SKM-1 (cell line): ENCODE measurements around the gene FAM174C.

Experiments used
- DNase-seq: peaks from one replicate; lab custom pipeline; 2025; ENCODE audit not compliant: unreplicated experiment; lab: John Stamatoyannopoulos, UW

Gene FAM174C

GRCh38 chr19:1275260-1275975, at the start of gene FAM174C:
Gene FAM174C, plus strand, starts transcription at chr19:1275530. Its CDS starts 20 bp downstream, at chr19:1275550.
- peak; percentile 81 for DNase-seq

DNA sequence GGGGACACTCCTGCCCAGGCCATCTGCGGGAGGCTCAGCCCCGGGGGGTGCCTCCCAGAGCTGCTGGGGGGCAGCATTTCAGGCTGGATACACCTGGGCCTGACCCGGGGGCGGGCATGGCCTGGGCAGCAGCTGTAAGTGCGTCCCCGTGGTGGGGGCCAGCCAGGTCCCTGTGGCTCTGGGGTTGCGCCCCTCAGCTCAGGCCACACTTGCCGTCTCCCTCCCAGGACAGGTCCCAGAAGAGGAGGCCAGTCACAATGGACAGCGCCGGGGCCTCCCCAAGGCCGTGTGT, 49.2 kb upstream of the FAM174C start:
- DNase-seq, result no peak

- DNase-seq, result no peak
Observed at GRCh38 chr19:1226522-1227303, 48.6 kb upstream of the FAM174C start.

- no peak for DNase-seq
Observed at GRCh38 chr19:1227304-1228054, 47.9 kb upstream of the FAM174C start.

DNA sequence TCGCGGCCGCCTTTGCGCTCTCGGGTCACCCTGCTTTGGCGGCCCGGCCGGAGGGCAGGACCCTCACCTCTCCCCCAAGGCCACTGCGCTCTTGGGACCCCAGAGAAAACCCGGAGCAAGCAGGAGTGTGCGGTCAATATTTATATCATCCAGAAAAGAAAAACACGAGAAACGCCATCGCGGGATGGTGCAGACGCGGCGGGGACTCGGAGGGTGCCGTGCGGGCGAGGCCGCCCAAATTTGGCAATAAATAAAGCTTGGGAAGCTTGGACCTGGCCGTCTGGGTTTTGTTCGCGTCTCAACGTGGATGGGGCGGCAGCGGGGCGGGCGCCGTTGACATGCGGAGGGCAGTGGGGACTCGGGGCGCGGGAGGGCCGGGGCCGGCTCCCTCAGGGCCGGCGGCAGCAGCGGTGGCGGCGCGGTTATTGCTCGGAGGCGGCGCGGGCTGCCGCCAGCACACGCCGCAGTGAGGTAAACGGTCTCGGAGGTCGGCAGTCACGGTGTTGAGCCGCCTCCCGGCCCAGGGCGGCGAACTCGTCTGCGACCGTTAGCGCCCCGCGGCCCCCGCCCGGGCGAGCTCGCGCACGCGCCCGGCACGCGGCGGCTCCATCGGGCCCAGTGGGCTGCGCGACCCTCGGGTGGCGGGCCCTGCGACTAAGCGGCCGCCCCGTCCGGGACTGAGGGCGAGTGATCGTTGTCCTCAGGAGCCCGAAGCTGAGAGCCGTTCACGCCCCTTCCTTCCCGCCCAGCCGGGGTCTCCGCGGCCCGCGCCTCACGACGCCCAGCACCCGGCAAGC, 47.0 kb upstream of the FAM174C start:
- no peak for DNase-seq

- DNase-seq, result no peak
Observed at GRCh38 chr19:1229056-1229923, 46.0 kb upstream of the FAM174C start.

DNA sequence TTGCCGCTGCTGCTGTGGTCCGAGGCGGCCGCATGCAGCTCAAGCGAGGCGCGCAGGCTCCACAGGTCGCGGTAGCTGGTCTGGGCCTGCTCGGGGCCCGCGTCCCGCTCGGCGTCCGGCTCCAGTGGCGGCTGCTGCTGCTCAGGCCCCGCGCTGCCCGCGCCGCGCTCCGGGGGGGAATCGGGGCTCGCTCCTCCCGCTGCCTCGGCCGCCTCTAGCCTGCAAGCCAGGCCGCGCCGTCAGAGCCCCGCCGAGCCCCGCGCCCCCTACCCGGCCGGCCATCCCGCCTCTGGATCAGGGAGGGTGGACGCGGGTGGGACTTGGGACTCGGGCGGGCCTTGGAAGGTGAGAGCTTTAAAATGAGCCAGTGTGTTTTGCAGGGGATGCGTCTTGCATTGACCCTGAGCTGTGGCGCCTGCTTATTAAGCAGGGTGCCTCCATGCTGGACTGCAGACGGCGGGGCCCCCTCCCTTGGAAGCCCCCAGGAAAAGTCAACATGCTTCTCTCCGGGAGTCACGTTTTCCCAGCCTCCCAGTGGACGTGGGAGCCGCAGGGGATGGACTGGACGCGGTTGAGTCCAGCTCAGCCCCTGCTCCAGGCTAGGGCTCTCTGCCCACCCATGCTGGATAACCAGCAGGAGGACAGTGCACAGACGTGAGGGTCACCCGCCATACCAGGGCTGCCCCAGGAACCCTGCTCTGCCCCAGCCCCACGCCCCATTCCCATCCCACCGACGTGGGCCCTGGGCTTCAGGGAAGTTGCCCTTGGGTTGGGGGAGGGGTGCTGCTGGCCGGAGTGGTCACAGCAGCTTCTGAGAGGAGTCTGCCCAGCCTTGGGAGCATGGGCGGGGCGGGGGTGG, 45.2 kb upstream of the FAM174C start:
- DNase-seq, result no peak

GRCh38 chr19:1230783-1231489, 44.4 kb upstream of the FAM174C start:
- no peak for DNase-seq

DNA sequence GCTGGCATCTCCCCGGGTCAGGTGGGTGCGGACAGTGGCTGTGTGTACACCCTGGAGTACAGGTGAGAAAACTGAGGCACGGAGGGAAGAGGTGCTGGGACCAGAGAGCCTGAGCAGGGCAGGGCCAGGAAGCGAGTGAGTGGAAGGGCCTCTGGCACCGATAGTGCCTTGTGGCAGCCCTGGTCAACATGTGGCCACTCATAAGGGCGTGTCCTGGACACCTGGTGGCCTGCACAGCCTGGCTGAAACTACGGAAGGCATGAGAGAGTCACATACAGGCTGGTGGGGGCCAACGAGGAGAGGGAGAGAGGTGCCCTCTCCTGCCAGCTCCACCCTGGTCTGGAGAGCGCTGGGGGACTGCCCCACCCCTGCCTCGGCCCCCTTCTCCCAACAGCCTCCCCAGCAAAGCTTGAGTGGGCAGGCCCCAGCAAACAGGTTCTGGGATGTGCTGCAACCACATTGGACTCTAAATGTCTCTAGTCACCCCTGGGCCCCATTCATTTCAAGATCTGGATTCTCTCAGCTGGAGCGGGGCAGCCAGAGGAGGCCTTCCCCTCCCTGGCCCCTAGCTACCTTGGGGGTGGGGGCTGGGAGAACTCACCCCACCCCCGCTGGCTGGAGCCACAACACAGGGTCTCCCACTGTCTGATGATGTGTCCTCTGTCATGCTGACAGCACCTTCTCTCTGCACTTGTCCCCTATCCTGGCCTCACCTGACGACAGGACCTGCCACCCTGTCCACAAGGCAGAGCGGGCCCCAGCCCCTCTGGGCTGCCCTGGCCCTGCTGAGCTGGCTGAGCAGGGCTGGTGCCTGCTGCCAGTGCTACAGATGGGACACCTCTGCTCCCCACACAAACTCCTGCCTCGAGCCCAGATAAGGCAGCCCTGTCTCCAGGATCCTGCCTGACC, 43.3 kb upstream of the FAM174C start:
- DNase-seq, result no peak

DNA sequence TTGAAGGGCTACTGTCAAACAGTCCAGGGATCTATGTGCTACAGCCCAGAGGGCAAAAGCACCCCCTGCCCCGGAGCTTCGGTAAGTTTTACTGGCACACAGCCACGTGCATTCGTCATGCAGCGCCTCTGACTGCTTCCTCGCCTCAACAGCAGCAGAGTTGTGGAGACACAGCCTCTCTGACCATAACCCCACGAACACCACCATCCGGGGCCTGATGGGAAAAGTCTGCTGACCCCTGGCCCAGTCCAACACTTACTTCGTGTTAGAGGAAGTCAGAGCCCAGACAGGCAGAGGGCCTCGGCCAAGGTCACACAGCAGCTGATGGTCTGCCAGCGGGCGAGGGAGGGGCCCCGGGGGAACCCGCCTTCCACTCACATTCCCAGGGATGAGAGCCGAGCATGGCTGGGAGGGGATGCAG, 42.7 kb upstream of the FAM174C start:
- DNase-seq, result no peak

DNA sequence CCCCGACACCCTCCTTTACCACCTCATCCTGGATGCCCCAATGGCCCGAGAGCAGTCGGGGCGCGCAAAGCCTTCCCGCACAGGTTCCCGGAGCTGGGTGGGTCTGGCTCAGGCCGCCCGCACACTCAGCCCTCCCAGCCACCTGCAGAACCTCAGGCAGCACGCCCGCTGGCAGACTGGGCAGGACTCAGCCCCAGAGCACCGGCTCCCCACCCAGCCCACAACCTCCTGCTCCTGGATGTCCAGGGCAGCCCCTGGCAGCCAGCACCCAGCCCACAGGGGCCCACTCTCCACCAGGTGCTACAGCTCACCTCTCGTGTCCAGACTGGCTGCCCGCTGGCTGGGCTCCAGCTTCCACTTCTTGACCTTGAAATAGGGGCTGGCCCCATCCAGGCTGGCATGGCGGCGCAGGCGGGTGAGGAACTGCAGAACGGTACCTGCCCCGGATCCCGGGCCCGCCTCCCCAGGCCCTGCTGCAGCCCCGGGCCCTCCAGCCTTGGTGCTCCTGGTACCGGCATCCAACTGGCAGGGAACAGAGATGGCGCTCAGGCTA, 42.1 kb upstream of the FAM174C start:
- DNase-seq, result no peak

- no peak for DNase-seq
Observed at GRCh38 chr19:1234051-1234954, 41.0 kb upstream of the FAM174C start.

GRCh38 chr19:1234955-1235380, 40.4 kb upstream of the FAM174C start:
- DNase-seq, result no peak

- no peak for DNase-seq
Observed at GRCh38 chr19:1235625-1236538, 39.4 kb upstream of the FAM174C start.

- DNase-seq, result no peak
Observed at GRCh38 chr19:1236576-1236975, 38.8 kb upstream of the FAM174C start.
